DMS 273 (cell line): ENCODE measurements around the gene UBE2O.

Source experiments
- DNase-seq: peaks from one replicate; lab custom pipeline; 2025; ENCODE audit not compliant: unreplicated experiment; lab: John Stamatoyannopoulos, UW

UBE2O gene

GRCh38 chr17:76487451-76488192, 34.7 kb upstream of the UBE2O start:
- no peak for DNase-seq

GRCh38 chr17:76485569-76485968, 32.6 kb upstream of the UBE2O start:
- no peak for DNase-seq

GRCh38 chr17:76484228-76484725, 31.3 kb upstream of the UBE2O start:
- DNase-seq: no peak

- DNase-seq: no peak
These were observed 28.2 kb upstream of the UBE2O start for GRCh38 chr17:76481071-76481655.

- DNase-seq: no peak
These were observed 27.7 kb upstream of the UBE2O start for GRCh38 chr17:76480632-76481031.

- DNase-seq: no peak
These were observed 26.6 kb upstream of the UBE2O start for GRCh38 chr17:76479515-76480060.

- DNase-seq: no peak
These were observed 26.0 kb upstream of the UBE2O start for GRCh38 chr17:76478730-76479514.

- DNase-seq: no peak
These were observed 25.1 kb upstream of the UBE2O start for GRCh38 chr17:76478097-76478496.

GRCh38 chr17:76477576-76477975, 24.6 kb upstream of the UBE2O start:
- DNase-seq: no peak

- no peak for DNase-seq
These were observed 23.8 kb upstream of the UBE2O start for GRCh38 chr17:76476736-76477135.

- DNase-seq: no peak
These were observed 22.4 kb upstream of the UBE2O start for GRCh38 chr17:76475302-76475701.

- no peak for DNase-seq
These were observed 21.9 kb upstream of the UBE2O start for GRCh38 chr17:76474894-76475293.

- no peak for DNase-seq
These were observed 21.3 kb upstream of the UBE2O start for GRCh38 chr17:76474238-76474637.

- DNase-seq: peak; percentile 51
These were observed 20.6 kb upstream of the UBE2O start for GRCh38 chr17:76473541-76473985.

GRCh38 chr17:76472726-76473125, 19.8 kb upstream of the UBE2O start:
- DNase-seq: no peak

GRCh38 chr17:76472258-76472645, 19.3 kb upstream of the UBE2O start:
- DNase-seq: no peak

- no peak for DNase-seq
These were observed 18.7 kb upstream of the UBE2O start for GRCh38 chr17:76471498-76472257.

GRCh38 chr17:76469991-76470739, 17.2 kb upstream of the UBE2O start:
- DNase-seq: no peak

GRCh38 chr17:76469076-76469990, 16.4 kb upstream of the UBE2O start:
- DNase-seq: no peak
